GM21717 (cell line): ENCODE measurements around the gene RPL4.
A peak's percentile ranks its signal among the peaks of the same experiment; 100 is the strongest.
"Not testable (repeated sequence)": the region's sequence is repeated elsewhere in the genome, so short reads cannot be mapped to it uniquely, and the experiment has no call there.

Experiments used
- ATAC-seq: cut with Tn5 transposase; IDR thresholded peaks from one replicate; pipeline ENCODE4 v1.9.1; 2021; ENCODE audit warnings: mild to moderate bottlenecking, moderate library complexity; ENCODE audit not compliant: unreplicated experiment

The RPL4 gene

GRCh38 chr15:66504563-66505429 lies at the start of gene RPL4, which contains the start of gene ZWILCH:
Gene RPL4, minus strand, starts transcription at chr15:66504855. Its CDS starts 65 bp downstream, at chr15:66504790.
Gene ZWILCH, plus strand, starts transcription at chr15:66505326. Its CDS starts 13 bp downstream, at chr15:66505339.
- peak; percentile 76 for ATAC-seq

- ATAC-seq, result no peak
These were observed 40.6 kb upstream of the RPL4 start for GRCh38 chr15:66545255-66545654.

DNA sequence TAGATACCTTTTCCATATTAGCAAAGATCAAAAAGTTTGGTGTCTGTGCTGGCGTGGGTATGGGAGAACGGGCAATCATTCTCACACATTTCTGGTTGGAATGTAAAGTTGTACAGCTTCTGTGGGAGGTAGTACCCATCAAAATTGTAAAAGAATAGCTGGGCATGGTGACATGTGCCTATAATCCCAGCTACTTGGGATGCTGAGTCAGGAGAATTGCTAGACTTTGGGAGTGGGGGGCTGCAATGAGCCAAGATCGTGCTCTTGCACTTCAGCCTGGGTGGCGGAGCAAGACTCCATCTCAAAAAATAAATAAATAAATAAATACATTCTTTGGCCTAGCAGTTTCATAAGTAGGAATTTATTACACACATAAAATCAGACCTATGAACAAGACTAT lies 38.2 kb upstream of the RPL4 start:
- no peak for ATAC-seq

GRCh38 chr15:66535056-66535455 lies 30.4 kb upstream of the RPL4 start:
- no peak for ATAC-seq

GRCh38 chr15:66524838-66525237 lies 20.2 kb upstream of the RPL4 start:
- no peak for ATAC-seq

DNA sequence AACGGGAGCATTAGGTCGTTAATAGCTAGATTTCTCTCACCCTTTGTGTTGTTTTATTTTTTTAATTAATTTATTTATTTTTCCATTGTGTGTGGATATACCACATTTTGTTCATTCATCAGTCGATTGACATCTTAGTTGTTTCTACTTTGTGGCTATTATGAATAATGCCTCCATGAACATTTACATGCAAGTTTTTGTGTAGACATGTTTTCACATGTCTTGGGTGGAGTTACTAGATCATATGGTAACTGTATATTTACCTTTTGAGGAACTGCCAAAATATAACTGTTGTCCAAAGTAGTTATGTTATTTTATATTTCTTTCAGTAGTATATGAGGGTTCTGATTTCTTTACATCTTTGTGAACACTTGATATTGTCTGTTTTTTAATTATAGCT lies 19.3 kb upstream of the RPL4 start:
- no peak for ATAC-seq

- no peak for ATAC-seq
These were observed 11.3 kb upstream of the RPL4 start for GRCh38 chr15:66515901-66516322.

GRCh38 chr15:66514586-66514985 lies 9.9 kb upstream of the RPL4 start:
- ATAC-seq, result no peak

DNA sequence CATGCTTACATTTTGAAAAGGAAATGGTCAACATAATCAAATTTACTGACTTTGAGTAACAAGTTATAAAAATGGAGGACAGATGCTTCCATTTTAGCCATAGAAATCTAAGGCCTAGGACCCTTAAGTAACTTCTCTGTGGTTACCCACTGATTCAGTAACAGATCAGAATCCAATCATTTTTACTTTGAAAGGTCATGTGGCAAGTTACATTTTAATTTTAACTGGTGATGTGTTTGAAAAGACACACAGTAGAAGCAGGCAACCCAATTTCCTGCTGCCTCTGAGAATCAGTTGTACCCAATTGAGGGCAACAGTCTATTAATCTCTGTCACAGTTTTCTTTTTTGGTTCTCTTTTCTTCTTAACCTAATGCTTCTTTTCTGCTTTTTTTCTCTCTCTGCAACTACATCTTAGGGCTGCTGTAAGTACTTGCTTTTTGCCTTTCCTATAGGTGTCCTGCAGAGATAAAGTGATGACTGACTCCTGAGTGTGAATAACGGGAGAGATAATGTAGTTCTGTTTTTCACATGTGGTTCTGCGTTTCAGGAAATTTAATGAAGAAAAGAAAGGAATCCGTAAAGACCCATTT lies 3.7 kb upstream of the RPL4 start:
- ATAC-seq, result no peak

DNA sequence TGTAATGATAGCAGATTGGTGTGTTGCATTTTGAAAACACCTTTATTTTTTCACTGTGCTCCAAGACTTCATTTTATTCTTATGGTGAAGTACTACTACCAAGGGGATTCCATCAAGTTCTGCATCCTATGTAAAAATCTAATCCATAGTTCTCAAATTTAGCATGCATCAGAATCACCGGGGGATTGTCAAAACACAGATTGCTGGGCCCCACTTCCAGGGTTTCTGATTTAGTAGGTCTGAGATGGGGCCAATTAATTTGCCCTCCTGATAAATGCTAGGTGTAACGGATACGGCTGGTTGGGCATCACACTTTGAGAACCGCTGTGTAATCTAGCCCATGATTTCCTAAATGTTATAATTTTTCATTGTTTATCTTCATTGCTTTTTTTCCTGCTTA lies 1.2 kb upstream of the RPL4 start:
- no peak for ATAC-seq

DNA sequence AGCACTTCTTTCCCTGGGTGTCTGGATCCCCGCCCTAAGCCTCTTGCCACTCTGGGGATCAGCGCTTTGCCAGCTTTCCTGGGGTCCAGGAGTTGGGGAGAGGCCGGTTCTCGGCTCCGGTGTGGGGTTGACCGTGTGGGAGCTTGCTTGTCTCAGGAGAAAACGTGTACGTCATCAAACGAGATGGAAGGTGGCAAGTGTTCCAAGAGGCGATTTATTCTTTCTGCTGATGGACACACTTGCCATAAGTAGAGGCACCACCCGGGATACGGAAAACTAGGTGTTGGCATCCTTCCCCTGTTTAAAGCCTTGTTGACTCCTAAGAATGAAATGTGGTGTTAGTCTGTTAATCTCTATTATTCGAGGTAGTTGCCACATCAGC lies 766 bp upstream of the RPL4 start:
- ATAC-seq, result no peak

DNA sequence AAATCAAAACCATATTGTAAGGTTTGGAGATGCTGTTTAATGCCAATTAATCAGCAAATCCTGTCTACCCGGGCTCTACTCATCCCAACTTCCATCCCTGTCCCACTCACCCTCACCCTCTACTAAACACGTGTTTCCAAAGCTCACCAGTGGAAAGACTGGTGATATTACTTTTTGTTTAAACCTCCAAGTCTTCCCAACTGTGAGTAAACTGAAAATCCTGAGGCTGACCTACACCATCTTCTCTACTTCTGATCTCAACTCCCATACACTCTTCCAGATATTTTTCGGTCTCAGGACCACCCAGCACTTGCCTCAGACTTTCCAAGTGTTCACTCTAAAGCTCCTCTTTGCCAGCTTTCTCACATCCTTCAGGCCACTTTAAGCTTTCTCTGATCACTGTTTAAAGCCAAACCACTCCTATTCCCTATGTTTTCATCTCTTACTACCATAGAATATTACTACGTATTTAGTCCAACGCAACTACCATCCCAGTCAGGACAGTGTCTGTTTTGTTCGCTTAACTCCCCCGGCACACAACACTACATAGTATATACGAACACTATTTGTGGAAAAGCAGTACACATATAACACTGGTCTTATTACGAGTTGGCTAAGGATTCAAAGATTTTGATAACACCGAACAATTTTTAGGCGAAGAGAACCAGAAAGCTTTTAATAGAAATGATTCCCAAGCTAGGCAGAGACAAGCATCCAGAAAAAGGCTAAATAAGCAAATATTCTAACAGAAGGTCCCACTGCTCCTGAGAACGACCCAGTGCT lies 684 bp downstream of the RPL4 start:
- ATAC-seq, result no peak

DNA sequence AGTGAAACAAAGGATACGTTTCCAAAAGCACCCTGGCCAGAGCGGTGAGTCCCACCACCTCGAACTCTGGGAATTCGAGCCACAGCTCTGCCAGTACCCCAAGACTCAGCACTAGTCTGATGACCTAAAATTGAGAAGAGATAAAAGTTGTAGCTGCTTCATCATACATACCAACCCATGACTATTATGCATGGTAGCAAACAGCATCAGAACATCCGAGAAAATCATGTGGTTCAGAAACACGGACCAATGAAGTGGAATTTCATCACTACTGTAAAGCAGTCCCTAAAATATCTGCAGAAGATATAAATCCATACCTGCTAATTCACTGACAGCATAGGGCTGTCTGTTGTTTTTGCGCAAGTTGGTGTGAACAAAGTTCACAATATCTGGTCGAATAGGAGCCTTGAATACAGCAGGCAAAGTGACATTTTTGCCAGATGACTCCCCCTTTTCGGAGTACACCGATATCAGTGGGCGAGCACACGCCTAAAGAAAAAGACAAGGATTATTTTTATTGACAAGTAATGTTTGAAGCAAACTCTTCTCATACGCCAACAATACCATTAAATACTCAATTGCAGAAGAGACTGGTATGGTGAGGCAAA lies 1.5 kb downstream of the RPL4 start:
- not testable (repeated sequence) for ATAC-seq

DNA sequence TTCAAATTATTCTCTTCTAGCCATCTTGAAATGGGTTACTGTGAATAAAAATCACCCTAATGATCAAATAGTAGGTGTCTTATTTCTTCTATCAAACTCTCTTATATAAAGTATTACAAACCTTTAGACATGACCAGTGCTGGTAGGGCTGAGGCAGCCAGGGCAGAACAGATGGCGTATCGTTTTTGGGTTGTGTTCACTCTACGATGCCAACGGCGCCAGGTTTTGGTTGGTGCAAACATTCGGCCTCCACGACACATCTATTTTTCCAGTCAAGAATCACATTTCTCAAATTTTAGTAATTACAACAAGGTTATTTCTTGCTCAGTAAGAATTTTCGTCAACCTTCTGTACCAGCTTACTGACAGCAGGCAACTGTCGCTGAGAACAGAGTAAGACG lies 2.2 kb downstream of the RPL4 start:
- ATAC-seq, result no peak

- not testable (repeated sequence) for ATAC-seq
These were observed 4.3 kb downstream of the RPL4 start for GRCh38 chr15:66500346-66500745.

GRCh38 chr15:66498501-66499386 lies 5.9 kb downstream of the RPL4 start:
- no peak for ATAC-seq

DNA sequence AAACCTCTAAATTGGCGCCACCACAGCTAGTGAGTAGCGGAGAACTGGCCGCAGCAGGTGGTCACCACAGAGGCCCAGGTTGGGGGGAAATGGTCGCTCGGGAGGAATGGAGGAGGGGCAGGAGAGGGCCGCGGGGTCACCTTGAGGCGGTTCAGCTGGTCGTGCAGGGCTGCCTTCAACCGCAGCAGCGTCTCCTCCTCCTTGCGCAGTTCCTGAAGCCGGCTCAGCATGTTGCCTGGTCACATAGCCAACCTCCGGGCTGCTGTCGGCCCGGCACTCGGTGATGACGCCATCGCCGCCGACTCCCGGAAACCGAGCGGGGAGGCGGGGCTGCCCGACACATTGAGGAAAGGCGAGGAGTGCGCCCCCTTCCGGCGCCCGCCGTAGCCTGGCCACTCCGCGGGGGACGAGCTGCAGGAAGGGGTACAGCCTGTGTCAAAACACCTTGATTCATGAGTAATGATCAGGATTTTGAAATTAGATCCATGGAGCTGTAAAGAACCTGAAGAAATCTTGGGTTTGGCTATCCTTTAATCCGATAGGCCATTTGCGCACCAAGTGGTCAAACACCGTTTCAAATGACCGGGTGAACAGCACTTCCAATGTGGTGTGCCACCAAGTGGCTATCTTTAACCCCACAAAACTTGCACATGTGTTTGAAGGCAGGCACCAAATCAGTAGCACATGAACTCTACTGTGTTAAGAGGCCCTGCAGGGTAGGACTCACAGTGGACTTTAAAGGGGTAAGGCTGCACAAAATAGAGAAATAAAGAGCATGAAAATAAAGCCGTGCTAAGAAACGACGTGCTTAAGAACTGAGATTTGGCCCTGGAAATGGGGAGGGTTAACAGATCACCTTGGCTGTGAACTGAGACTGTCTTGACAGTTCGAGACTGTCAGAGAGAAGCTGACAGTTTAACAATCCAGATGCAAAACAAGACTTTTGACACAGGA lies 6.9 kb downstream of the RPL4 start, which contains the start of gene SNAPC5:
Gene SNAPC5, minus strand, starts transcription at position 261 of the 954 bp plus-strand sequence. Its CDS starts 31 bp downstream, at position 230.
- ATAC-seq, result peak; percentile 81

DNA sequence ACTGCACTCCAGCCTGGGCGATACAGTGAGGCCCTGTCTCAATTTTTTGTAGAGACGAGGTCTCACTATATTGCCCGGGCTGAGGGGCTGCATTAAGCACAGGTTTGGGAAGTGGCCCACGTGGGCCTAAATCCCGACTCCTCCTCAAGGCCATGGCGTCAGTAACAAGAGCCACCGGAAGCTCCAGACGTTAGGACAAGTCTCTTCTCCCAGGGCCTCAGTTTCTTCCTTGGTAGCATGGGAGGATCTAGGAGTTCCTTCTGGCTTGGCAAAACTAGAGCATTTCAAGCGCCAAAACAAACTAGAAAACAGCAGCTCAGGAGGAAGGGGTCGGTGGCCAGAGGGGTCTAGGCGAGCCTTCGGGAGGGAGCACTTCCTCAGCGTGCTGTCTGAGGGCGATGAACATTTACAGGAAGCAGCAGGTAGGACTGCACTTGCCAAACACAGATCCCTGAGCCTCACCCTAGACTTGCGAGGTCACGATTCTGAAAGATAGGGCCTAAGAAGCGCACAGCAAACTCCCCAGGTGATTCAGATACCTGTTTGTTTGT lies 7.6 kb downstream of the RPL4 start:
- peak; percentile 11 for ATAC-seq

GRCh38 chr15:66494262-66494661 lies 10.4 kb downstream of the RPL4 start:
- ATAC-seq, result no peak
